HG03139 (cell line): ENCODE data around the gene PCDHA10.
"Not testable (repeated sequence)": the region's sequence is repeated elsewhere in the genome, so short reads cannot be mapped to it uniquely, and the experiment has no call there.

Source experiments
- ATAC-seq: cut with Tn5 transposase; IDR thresholded peaks from one replicate; pipeline ENCODE4 v1.9.1; 2021; ENCODE audit not compliant: unreplicated experiment

PCDHA10 gene, protein sequence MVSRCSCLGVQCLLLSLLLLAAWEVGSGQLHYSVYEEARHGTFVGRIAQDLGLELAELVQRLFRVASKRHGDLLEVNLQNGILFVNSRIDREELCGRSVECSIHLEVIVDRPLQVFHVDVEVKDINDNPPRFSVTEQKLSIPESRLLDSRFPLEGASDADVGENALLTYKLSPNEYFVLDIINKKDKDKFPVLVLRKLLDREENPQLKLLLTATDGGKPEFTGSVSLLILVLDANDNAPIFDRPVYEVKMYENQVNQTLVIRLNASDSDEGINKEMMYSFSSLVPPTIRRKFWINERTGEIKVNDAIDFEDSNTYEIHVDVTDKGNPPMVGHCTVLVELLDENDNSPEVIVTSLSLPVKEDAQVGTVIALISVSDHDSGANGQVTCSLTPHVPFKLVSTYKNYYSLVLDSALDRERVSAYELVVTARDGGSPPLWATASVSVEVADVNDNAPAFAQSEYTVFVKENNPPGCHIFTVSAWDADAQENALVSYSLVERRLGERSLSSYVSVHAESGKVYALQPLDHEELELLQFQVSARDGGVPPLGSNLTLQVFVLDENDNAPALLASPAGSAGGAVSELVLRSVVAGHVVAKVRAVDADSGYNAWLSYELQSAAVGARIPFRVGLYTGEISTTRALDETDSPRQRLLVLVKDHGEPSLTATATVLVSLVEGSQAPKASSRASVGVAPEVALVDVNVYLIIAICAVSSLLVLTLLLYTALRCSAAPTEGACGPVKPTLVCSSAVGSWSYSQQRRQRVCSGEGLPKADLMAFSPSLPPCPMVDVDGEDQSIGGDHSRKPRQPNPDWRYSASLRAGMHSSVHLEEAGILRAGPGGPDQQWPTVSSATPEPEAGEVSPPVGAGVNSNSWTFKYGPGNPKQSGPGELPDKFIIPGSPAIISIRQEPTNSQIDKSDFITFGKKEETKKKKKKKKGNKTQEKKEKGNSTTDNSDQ

DNA sequence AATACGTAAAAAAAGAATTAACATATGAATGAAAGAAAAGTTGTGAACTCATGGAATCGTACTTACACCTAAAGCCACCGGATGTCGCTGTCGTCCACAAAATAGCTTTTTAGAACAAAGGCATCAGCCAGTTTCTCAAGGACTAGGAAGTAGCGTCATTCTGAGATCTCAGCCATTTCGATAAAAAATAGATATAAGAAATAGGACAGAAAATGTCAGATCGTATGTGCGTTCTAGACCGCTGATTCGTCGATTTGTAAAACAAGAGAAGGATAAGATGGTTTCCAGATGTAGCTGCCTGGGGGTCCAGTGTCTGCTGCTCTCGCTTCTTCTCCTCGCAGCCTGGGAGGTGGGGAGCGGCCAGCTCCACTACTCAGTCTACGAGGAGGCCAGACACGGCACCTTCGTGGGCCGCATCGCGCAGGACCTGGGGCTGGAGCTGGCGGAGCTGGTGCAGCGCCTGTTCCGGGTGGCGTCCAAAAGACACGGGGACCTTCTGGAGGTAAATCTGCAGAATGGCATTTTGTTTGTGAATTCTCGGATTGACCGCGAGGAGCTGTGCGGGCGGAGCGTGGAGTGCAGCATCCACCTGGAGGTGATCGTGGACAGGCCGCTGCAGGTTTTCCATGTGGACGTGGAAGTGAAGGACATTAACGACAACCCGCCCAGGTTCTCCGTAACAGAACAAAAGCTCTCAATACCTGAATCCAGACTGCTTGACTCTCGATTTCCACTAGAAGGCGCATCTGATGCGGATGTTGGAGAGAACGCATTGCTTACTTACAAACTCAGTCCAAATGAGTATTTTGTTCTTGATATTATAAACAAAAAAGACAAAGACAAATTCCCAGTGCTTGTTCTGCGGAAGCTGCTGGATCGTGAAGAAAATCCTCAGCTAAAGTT lies at the start of gene PCDHA10:
TSS of gene PCDHA10 (plus strand) at position 126 of the 903 bp plus-strand sequence. CDS start at position 278, 152 bp downstream.
- no peak for ATAC-seq

DNA sequence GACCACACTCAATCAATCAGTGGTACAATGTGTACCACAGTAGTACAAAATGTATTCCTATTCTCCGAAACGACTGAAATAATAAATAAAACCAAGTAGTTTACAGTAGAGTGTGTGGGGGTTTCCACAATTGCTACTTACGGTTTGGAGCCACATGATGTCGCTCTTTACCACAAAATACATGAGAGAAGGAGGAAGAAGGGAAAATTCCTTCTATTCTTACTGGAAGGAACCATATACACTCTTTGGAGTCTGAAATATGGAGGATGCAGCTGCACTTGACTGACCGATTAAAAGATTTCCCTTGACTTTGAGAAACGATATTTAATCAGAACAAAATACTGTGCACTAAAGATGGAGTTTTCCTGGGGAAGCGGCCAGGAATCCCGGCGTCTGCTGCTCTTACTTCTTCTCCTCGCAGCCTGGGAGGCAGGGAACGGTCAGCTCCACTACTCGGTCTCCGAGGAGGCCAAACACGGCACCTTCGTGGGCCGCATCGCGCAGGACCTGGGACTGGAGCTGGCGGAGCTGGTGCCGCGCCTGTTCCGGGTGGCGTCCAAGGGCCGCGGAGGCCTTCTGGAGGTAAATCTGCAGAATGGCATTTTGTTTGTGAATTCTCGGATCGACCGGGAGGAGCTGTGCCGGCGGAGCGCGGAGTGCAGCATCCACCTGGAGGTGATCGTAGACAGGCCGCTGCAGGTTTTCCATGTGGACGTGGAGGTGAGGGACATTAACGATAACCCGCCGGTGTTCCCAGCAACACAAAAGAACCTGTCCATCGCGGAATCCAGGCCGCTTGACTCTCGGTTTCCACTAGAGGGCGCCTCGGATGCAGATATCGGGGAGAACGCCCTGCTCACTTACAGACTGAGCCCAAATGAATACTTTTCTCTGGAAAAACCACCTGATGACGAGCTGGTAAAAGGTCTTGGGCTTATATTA lies 48.6 kb upstream of the PCDHA10 start, which contains the start of gene PCDHA4:
TSS of gene PCDHA4 (plus strand) at position 235 of the 942 bp plus-strand sequence.
- no peak for ATAC-seq

DNA sequence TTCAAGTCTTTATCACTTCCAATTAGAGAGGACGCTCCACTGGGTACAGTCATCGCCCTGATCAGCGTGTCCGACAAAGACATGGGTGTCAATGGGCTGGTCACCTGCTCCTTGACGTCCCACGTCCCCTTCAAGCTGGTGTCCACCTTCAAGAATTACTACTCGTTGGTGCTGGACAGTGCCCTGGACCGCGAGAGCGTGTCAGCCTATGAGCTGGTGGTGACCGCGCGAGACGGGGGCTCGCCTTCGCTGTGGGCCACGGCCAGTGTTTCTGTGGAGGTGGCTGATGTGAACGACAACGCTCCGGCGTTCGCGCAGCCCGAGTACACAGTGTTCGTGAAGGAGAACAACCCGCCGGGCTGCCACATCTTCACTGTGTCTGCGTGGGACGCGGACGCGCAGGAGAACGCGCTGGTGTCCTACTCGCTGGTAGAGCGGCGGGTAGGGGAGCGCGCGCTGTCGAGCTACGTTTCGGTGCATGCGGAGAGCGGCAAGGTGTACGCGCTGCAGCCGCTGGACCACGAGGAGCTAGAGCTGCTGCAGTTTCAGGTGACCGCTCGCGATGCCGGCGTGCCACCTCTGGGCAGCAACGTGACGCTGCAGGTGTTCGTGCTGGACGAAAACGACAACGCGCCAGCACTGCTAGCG lies 47.3 kb upstream of the PCDHA10 start:
- not testable (repeated sequence) for ATAC-seq

DNA sequence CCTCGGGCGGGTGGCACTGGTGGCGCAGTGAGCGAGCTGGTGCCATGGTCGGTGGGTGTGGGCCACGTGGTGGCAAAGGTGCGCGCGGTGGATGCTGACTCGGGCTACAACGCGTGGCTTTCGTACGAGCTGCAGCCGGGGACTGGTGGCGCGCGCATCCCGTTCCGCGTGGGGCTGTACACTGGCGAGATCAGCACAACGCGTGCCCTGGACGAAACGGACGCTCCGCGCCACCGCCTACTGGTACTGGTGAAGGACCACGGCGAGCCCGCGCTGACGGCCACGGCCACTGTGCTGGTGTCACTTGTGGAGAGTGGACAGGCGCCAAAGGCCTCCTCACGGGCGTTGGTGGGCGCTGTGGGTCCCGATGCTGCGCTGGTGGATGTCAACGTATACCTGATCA lies 46.8 kb upstream of the PCDHA10 start:
- ATAC-seq = no peak

DNA sequence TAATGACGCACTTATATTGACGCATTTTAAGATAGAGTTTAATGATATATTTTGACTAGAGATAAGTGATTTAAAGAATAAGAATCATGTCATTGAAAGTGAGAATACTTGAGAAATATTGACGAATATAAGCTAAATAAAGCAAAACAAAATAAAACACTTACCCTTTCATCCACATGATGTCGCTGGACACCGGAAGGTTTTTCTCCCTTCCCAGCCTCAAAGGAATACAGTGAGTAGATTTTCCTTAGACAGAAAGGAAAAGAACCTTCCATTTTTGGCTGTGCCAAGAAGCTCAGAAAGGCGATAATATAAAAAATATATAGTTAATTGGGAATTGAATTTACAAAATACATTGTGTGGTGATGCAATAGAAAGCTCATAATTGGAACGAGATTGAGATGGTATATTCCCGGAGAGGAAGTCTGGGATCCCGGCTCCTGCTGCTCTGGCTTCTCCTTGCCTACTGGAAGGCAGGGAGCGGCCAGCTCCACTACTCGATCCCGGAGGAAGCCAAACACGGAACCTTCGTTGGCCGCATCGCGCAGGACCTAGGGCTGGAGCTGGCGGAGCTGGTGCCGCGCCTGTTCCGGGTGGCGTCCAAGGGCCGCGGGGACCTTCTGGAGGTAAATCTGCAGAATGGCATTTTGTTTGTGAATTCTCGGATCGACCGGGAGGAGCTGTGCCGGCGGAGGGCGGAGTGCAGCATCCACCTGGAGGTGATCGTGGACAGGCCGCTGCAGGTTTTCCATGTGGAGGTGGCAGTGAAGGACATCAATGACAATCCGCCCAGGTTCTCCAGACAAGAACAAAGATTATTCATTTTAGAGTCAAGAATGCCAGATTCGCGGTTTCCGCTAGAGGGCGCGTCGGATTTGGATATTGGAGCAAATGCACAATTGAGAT lies 34.1 kb upstream of the PCDHA10 start, which contains the start of gene PCDHA5:
TSS of gene PCDHA5 (plus strand) at position 239 of the 906 bp plus-strand sequence.
- no peak for ATAC-seq

DNA sequence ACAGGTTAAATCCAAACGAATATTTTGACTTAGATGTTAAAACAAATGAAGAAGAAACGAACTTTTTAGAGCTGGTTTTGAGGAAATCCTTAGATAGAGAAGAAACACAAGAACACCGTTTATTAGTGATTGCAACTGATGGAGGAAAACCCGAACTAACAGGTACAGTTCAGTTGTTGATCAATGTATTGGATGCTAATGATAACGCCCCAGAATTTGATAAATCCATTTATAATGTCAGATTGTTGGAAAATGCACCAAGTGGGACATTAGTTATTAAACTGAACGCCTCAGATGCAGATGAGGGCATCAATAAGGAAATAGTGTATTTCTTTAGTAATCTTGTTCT lies 33.4 kb upstream of the PCDHA10 start:
- no peak for ATAC-seq

DNA sequence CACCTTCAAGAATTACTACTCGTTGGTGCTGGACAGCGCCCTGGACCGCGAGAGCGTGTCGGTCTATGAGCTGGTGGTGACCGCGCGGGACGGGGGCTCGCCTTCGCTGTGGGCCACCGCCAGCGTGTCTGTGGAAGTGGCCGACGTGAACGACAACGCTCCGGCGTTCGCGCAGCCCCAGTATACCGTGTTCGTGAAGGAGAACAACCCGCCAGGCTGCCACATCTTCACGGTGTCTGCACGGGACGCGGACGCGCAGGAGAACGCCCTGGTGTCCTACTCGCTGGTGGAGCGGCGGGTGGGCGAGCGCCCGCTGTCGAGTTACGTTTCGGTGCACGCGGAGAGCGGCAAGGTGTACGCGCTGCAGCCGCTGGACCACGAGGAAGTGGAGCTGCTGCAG lies 32.7 kb upstream of the PCDHA10 start:
- ATAC-seq = not testable (repeated sequence)

DNA sequence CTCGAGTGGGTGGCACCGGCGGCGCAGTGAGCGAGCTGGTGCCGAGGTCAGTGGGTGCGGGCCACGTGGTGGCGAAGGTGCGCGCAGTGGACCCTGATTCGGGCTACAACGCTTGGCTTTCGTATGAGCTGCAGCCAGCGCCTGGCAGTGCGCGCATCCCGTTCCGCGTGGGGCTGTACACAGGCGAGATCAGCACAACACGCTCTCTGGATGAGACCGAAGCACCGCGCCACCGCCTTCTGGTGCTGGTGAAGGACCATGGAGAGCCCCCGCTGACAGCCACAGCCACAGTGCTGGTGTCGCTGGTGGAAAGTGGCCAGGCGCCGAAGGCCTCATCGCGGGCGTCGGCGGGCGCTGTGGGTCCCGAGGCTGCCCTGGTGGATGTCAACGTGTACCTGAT lies 32.2 kb upstream of the PCDHA10 start:
- ATAC-seq = no peak

DNA sequence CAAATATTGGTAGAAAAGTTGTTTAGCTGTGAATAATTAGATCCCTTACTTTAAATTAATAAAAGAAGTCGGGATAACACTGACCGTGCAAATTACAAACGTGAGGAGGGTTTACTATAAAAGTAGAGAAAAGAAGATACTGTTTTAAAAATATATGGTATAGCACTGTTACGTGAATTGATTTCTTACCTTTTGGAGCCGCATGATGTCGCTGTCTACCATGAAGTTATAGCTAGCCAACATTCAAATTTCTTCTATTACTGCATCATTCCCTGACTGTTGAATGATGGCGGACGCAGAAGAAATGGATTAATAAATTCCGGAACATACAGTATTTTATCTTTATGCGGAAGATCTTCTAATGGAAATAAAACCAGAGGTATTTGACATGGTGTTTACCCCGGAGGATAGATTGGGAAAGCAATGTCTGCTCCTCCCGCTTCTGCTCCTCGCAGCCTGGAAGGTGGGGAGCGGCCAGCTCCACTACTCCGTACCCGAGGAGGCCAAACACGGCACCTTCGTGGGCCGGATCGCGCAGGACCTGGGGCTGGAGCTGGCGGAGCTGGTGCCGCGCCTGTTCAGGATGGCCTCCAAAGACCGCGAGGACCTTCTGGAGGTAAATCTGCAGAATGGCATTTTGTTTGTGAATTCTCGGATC lies 27.9 kb upstream of the PCDHA10 start, which contains the start of gene PCDHA6:
TSS of gene PCDHA6 (plus strand) at position 257 of the 658 bp plus-strand sequence. CDS start at position 389, 132 bp downstream.
- ATAC-seq = no peak

DNA sequence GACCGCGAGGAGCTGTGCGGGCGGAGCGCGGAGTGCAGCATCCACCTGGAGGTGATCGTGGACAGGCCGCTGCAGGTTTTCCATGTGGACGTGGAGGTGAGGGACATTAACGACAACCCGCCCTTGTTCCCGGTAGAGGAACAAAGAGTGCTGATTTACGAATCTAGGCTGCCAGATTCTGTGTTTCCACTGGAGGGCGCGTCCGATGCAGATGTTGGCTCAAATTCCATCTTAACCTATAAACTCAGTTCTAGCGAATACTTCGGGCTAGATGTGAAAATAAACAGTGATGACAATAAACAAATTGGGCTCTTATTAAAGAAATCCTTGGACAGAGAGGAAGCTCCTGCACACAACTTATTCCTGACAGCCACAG lies 27.3 kb upstream of the PCDHA10 start:
- no peak for ATAC-seq

DNA sequence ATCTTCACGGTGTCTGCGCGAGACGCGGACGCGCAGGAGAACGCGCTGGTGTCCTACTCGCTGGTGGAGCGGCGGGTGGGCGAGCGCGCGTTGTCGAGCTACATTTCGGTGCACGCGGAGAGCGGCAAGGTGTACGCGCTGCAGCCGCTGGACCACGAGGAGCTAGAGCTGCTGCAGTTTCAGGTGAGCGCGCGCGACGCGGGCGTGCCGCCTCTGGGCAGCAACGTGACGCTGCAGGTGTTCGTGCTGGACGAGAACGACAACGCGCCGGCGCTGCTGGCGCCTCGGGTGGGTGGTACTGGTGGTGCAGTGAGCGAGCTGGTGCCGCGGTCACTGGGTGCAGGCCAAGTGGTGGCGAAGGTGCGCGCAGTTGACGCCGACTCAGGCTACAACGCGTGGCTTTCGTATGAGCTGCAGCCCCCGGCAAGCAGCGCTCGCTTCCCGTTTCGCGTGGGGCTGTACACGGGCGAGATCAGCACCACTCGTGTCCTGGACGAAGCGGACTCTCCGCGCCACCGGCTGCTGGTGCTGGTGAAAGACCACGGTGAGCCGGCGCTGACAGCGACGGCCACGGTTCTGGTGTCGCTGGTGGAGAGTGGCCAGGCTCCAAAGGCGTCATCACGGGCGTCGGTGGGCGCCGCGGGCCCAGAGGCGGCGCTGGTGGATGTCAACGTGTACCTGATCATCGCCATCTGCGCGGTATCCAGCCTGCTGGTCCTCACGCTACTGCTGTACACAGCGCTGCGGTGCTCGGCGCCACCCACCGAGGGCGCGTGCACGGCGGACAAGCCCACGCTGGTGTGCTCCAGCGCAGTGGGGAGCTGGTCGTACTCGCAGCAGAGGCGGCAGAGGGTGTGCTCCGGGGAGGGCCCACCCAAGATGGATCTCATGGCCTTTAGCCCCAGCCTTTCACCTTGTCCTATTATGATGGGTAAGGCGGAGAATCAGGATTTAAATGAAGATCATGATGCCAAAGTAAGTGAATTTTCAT lies 25.9 kb upstream of the PCDHA10 start:
- not testable (repeated sequence) for ATAC-seq

DNA sequence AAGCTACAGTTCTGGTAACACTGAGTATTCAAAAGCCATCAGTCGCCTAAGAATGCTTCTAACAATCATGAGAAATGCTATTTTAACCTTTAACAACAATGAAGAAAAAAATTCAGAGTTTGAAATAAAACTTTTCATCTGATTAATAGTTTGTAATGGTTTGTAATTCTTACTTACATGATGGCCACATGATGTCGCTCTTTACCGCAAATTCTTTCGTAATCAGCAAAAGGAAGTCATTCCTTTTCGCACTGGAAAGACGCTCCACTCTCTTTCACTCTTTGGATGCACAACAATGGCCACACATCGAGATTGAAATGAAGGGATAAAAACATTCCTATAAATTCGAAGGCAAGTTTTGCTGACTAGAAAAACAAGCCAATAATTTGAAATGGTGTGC lies 21.7 kb upstream of the PCDHA10 start, which contains the start of gene PCDHA7:
TSS of gene PCDHA7 (plus strand) at position 277 of the 400 bp plus-strand sequence. CDS start at position 392, 115 bp downstream.
- no peak for ATAC-seq

DNA sequence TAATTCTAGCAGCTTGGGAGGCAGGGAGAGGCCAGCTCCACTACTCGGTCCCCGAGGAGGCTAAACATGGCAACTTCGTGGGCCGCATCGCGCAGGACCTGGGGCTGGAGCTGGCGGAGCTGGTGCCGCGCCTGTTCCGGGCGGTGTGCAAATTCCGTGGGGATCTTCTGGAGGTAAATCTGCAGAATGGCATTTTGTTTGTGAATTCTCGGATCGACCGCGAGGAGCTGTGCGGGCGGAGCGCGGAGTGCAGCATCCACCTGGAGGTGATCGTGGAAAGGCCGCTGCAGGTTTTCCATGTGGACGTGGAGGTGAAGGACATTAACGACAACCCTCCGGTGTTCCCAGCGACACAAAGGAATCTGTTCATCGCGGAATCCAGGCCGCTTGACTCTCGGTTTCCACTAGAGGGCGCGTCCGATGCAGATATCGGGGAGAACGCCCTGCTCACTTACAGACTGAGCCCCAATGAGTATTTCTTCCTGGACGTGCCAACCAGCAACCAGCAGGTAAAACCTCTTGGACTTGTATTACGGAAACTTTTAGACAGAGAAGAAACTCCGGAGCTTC lies 21.2 kb upstream of the PCDHA10 start:
- not testable (repeated sequence) for ATAC-seq

DNA sequence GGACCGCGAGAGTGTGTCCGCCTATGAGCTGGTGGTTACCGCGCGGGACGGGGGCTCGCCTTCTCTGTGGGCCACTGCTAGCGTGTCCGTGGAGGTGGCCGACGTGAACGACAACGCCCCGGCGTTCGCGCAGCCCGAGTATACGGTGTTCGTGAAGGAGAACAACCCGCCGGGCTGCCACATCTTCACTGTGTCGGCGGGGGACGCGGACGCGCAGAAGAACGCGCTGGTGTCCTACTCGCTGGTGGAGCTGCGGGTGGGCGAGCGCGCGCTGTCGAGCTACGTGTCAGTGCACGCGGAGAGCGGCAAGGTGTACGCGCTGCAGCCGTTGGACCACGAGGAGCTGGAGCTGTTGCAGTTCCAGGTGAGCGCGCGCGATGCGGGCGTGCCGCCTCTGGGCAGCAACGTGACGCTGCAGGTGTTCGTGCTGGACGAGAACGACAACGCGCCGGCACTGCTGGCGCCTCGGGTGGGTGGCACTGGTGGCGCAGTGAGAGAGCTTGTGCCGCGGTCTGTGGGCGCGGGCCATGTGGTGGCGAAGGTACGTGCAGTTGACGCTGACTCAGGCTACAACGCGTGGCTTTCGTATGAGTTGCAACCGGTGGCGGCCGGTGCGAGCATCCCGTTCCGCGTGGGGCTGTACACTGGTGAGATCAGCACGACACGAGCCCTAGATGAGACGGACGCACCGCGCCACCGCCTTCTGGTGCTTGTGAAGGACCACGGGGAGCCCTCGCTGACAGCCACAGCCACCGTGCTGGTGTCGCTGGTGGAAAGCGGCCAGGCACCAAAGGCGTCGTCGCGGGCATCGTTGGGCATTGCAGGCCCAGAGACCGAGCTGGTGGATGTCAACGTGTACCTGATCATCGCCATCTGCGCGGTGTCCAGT lies 19.8 kb upstream of the PCDHA10 start:
- ATAC-seq = no peak
